HEK293 (cell line): ENCODE measurements around the gene SLC7A4.

Experiments used
- CTCF ChIA-PET: fragments of 350-600 bp; formaldehyde crosslinking; extraction: SDS; loops from one replicate; lab custom pipeline; 2021; ENCODE audit warnings: antibody characterized with exemption; lab: Yijun Ruan, JAX
- POLR2A ChIA-PET: fragments of 300-600 bp; formaldehyde crosslinking; extraction: SDS; loops from one replicate; lab custom pipeline; 2020; ENCODE audit warnings: antibody characterized with exemption, inconsistent platforms; lab: Yijun Ruan, JAX
- H3K27ac ChIP-seq: fragments of 200-500 bp; sonication (Bioruptor generic); 2 replicates; pipeline ENCODE4 v1.5.1; 2014; ENCODE audit warnings: low read depth, low read length, control low read depth, inconsistent platforms; ENCODE audit errors: extremely low read depth
- H3K36me3 ChIP-seq, 2 experiments: fragments of 200-500 bp in 1 of 2; sonication (Bioruptor generic) in 1 of 2; 1 replicate in 1 of 2; 2 replicates in 1 of 2; pipeline ENCODE4 v1.5.1; 2014 to 2017; ENCODE audit warnings: inconsistent platforms in 2 of 2, low read length in 2 of 2; ENCODE audit not compliant: control insufficient read depth in 2 of 2, insufficient read depth in 1 of 2
- H3K4me1 ChIP-seq: fragments of 200-500 bp; sonication (Bioruptor generic); 2 replicates; pipeline ENCODE4 v1.5.1; 2014; ENCODE audit warnings: mild to moderate bottlenecking, low read length, inconsistent platforms; ENCODE audit not compliant: control insufficient read depth, insufficient read depth
- H3K4me3 ChIP-seq: 2 replicates; pipeline ENCODE4 v1.5.1; 2011; ENCODE audit warnings: low read depth, mild to moderate bottlenecking, control low read depth, low read length, moderate library complexity
- H3K9me3 ChIP-seq: fragments of 200-500 bp; sonication (Bioruptor generic); 2 replicates; pipeline ENCODE4 v1.5.1; 2014; ENCODE audit warnings: low read depth, low read length, inconsistent platforms; ENCODE audit not compliant: control insufficient read depth, insufficient read depth
- BCL11B ChIP-seq: fragments of 450-650 bp; formaldehyde crosslinking; IDR thresholded peaks from 2 replicates; pipeline ENCODE4 v1.5.1; 2016; ENCODE audit warnings: low read depth, missing biosample characterization, missing genetic modification characterization
- EGR2 ChIP-seq: fragments of 450-650 bp; formaldehyde crosslinking; IDR thresholded peaks from 2 replicates; pipeline ENCODE4 v1.5.1; 2016; ENCODE audit warnings: low read depth, missing biosample characterization, missing genetic modification characterization
- MZF1 ChIP-seq: fragments of 450-650 bp; formaldehyde crosslinking; IDR thresholded peaks from 2 replicates; pipeline ENCODE4 v1.5.1; 2017; ENCODE audit warnings: missing biosample characterization, missing genetic modification characterization, borderline replicate concordance
- PRDM1 ChIP-seq: fragments of 450-650 bp; formaldehyde crosslinking; IDR thresholded peaks from 2 replicates; pipeline ENCODE4; 2016; ENCODE audit warnings: missing biosample characterization, missing genetic modification characterization
- TRIM28 ChIP-seq: IDR thresholded peaks from 2 replicates; pipeline ENCODE4 v1.6.1; 2011; ENCODE audit warnings: low read length, control low read depth, borderline replicate concordance
- ZBTB7A ChIP-seq: fragments of 450-650 bp; formaldehyde crosslinking; IDR thresholded peaks from 2 replicates; pipeline ENCODE4 v1.5.1; 2016; ENCODE audit warnings: low read depth, missing biosample characterization, missing genetic modification characterization
- ZBTB8A ChIP-seq: fragments of 450-650 bp; formaldehyde crosslinking; IDR thresholded peaks from 2 replicates; pipeline ENCODE4 v1.5.1; 2016; ENCODE audit warnings: missing biosample characterization, missing genetic modification characterization
- ZFHX2 ChIP-seq: fragments of 450-650 bp; formaldehyde crosslinking; conservative IDR thresholded peaks from 2 replicates; pipeline ENCODE4 v1.5.1; 2016; ENCODE audit warnings: missing biosample characterization, missing genetic modification characterization
- ZNF133 ChIP-seq: fragments of 450-650 bp; formaldehyde crosslinking; IDR thresholded peaks from 2 replicates; pipeline ENCODE4 v1.5.1; 2016; ENCODE audit warnings: missing biosample characterization, missing genetic modification characterization
- ZNF157 ChIP-seq: fragments of 450-650 bp; formaldehyde crosslinking; IDR thresholded peaks from 2 replicates; pipeline ENCODE4 v1.5.1; 2016; ENCODE audit warnings: missing biosample characterization, missing genetic modification characterization
- ZNF175 ChIP-seq: fragments of 450-650 bp; formaldehyde crosslinking; IDR thresholded peaks from 2 replicates; pipeline ENCODE4 v1.5.1; 2016; ENCODE audit warnings: missing biosample characterization, missing genetic modification characterization
- ZNF184 ChIP-seq: fragments of 450-650 bp; IDR thresholded peaks from 2 replicates; pipeline ENCODE4 v1.5.1; 2018; ENCODE audit warnings: missing biosample characterization, mild to moderate bottlenecking, missing genetic modification characterization
- ZNF23 ChIP-seq: fragments of 450-650 bp; formaldehyde crosslinking; IDR thresholded peaks from 2 replicates; pipeline ENCODE4 v1.5.1; 2016; ENCODE audit warnings: missing biosample characterization, missing genetic modification characterization, borderline replicate concordance
- ZNF341 ChIP-seq: fragments of 450-650 bp; formaldehyde crosslinking; IDR thresholded peaks from 2 replicates; pipeline ENCODE4; 2016; ENCODE audit warnings: low read depth, missing biosample characterization, missing genetic modification characterization
- ZNF350 ChIP-seq: fragments of 450-650 bp; formaldehyde crosslinking; IDR thresholded peaks from 2 replicates; pipeline ENCODE4 v1.5.0; 2017; ENCODE audit warnings: missing biosample characterization, mild to moderate bottlenecking, missing genetic modification characterization
- ZNF394 ChIP-seq: fragments of 450-650 bp; formaldehyde crosslinking; IDR thresholded peaks from 2 replicates; pipeline ENCODE4 v1.5.1; 2016; ENCODE audit warnings: missing biosample characterization, missing genetic modification characterization, mild to moderate bottlenecking, moderate library complexity, borderline replicate concordance
- ZNF529 ChIP-seq: fragments of 450-650 bp; formaldehyde crosslinking; IDR thresholded peaks from 2 replicates; pipeline ENCODE4 v1.5.1; 2017; ENCODE audit warnings: missing genetic modification characterization, missing biosample characterization; ENCODE audit not compliant: insufficient replicate concordance
- ZNF610 ChIP-seq: fragments of 450-650 bp; formaldehyde crosslinking; IDR thresholded peaks from 2 replicates; pipeline ENCODE4 v1.5.1; 2016; ENCODE audit warnings: missing biosample characterization, missing genetic modification characterization, borderline replicate concordance
- ZNF654 ChIP-seq: fragments of 450-650 bp; formaldehyde crosslinking; IDR thresholded peaks from 2 replicates; pipeline ENCODE4 v1.5.1; 2016; ENCODE audit warnings: low read depth, missing biosample characterization, missing genetic modification characterization
- ZNF76 ChIP-seq: fragments of 450-650 bp; formaldehyde crosslinking; IDR thresholded peaks from 2 replicates; pipeline ENCODE4; 2016; ENCODE audit warnings: low read depth, missing biosample characterization, missing genetic modification characterization, borderline replicate concordance
- ZNF785 ChIP-seq: fragments of 450-650 bp; formaldehyde crosslinking; IDR thresholded peaks from 2 replicates; pipeline ENCODE4 v1.5.1; 2016; ENCODE audit warnings: missing biosample characterization, missing genetic modification characterization
- ZNF837 ChIP-seq: fragments of 450-650 bp; formaldehyde crosslinking; IDR thresholded peaks from 2 replicates; pipeline ENCODE4 v1.5.1; 2016; ENCODE audit warnings: missing biosample characterization, missing genetic modification characterization
- ZSCAN16 ChIP-seq: fragments of 450-650 bp; formaldehyde crosslinking; IDR thresholded peaks from 2 replicates; pipeline ENCODE4 v1.5.1; 2016; ENCODE audit warnings: missing biosample characterization, missing genetic modification characterization
- TF ChIP-seq, protein P1 (sequence below): fragments of 450-650 bp; formaldehyde crosslinking; IDR thresholded peaks from 2 replicates; pipeline ENCODE4 v1.5.1; 2017; ENCODE audit warnings: missing biosample characterization, missing genetic modification characterization

The SLC7A4 gene

DNA sequence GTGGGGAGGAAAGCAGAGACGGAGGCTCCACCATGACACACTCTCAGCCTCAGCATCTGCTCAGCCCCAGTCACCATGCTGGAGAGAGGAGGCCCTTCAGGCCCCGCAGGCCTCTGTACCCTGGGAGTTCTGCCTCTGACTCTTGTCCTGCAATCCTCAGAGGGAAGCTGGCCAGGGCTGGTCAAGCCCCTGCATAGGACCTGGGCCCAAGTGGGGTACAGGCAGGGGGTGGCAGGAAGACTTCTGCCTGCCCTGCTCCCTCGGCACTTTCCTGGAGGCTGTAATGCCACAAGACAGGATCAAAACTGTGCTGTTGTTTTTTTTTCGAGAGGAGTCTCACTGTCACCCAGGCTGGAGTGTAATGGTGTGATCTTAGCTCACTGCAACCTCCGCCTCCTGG lies 47.1 kb upstream of the SLC7A4 start:
- ChIA-PET CTCF (no interaction called here), POLR2A (no interaction called here)
- Histone ChIP-seq H3K4me3 (no peak overlapping the region), H3K4me1 (no peaks in the 10 kb centered on the region), H3K36me3 (no peaks in the 10 kb centered on the region), H3K27ac (no peak overlapping the region), H3K9me3 (no peaks in the 10 kb centered on the region)
- TF ChIP-seq ZNF785 (tag by site-specific recombination) (no peak), EGR2 (tag by site-specific recombination) (no peak), ZNF23 (tag by site-specific recombination) (no peak), ZNF184 (tag by site-specific recombination) (no peak), PRDM1 (no peak), MZF1 (tag by site-specific recombination) (no peak), ZNF76 (tag by site-specific recombination) (no peak), ZNF175 (tag by site-specific recombination) (no peak), ZNF350 (tag by site-specific recombination) (no peak), ZNF341 (tag by site-specific recombination) (no peak), ZNF529 (tag by site-specific recombination) (no peak), ZNF157 (no peak), ZNF654 (no peak), TRIM28 (no peak), ZSCAN16 (no peak), ZBTB8A (tag by site-specific recombination) (no peak), ZNF837 (tag by site-specific recombination) (no peak), BCL11B (tag by site-specific recombination) (no peak)

DNA sequence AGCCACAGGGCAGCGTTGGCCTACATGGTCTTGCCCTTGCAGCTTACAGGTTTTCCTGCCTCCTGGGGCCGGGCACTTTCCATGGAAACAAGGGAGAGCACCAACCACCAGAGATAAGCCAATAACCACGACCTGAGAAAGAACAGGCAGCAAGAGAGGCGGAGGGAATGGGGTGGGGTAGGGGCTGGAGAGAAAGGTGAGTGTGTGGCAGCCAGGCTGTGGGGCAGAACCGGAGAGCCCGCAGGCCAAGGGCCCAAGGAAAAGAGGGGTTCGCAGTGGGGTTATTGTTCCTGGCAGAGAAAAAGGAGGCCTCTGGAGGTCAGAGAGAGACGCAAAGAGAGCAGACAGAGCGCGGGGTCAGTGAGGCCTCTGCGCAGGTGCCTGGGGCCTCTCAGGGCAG lies 46.6 kb upstream of the SLC7A4 start:
- H3K36me3 ChIP-seq, result no peaks in the 10 kb centered on the region
- H3K4me3 ChIP-seq, result no peak overlapping the region
- POLR2A ChIA-PET, result no interaction called here
- no peaks in the 10 kb centered on the region for H3K9me3 ChIP-seq
- no peak overlapping the region for H3K27ac ChIP-seq
- no peaks in the 10 kb centered on the region for H3K4me1 ChIP-seq
- TF ChIP-seq ZNF610, result no peak
- no peak for TF ChIP-seq ZNF394 (tag by site-specific recombination)
- no peak for TF ChIP-seq ZBTB7A (tag by site-specific recombination)
- TF ChIP-seq, protein P1, sequence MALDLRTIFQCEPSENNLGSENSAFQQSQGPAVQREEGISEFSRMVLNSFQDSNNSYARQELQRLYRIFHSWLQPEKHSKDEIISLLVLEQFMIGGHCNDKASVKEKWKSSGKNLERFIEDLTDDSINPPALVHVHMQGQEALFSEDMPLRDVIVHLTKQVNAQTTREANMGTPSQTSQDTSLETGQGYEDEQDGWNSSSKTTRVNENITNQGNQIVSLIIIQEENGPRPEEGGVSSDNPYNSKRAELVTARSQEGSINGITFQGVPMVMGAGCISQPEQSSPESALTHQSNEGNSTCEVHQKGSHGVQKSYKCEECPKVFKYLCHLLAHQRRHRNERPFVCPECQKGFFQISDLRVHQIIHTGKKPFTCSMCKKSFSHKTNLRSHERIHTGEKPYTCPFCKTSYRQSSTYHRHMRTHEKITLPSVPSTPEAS (tag by site-specific recombination), result no peak
- no peak for TF ChIP-seq ZNF133 (tag by site-specific recombination)
- TF ChIP-seq ZNF350 (tag by site-specific recombination), result no peak
- no peak for TF ChIP-seq ZNF341 (tag by site-specific recombination)
- TF ChIP-seq, all 188 proteins: peak for 0
- CTCF ChIA-PET, result no interaction called here

DNA sequence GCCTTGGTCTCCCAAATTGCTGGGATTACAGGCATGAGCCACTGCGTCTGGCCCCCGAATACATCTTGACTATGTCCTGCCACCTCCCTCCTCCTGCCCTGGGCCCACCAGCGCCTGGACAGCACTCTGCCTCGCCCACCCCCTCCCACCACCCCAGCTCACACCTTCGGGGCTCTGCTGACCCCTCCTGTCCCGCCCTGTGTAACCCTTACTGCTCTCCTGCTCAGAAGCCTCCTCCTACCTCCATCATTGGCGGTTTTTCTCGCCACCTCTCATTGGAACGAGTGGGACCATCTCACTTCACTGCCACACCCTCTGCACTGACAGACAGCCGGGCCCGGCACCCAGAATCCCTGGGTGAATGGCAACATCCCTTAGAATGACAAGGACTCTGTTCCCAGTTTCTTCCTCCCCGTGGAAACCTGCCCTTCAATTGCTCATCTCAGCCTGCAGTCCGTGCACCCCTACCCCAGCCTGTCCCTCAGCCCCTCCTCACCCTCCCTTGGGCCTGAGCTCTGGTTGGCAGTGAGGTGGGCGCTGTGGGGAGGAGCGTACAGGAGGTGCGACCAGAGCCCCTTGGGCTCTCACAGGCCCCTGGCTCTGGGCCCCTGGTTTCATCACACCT lies 45.6 kb upstream of the SLC7A4 start:
- POLR2A ChIA-PET, result no interaction called here
- CTCF ChIA-PET, result no interaction called here

More for the DNA sequence above, 45.6 kb upstream of the SLC7A4 start:
- TF ChIP-seq EGR2 (tag by site-specific recombination), result peak; percentile 48; the same call in 1 of the 2 replicates
- TF ChIP-seq ZFHX2 (tag by site-specific recombination), result 0 out of 2 replicates have a peak, but pooled peaks have one; percentile 15
- TF ChIP-seq PRDM1, result no peak
- Histone ChIP-seq H3K4me1 (no peaks in the 10 kb centered on the region), H3K4me3 (no peak overlapping the region), H3K36me3 (no peaks in the 10 kb centered on the region), H3K9me3 (no peaks in the 10 kb centered on the region), H3K27ac (no peak overlapping the region)
